Measurements from ENCODE around the gene ABCC10.
"Not testable (repeated sequence)": the region's sequence is repeated elsewhere in the genome, so short reads cannot be mapped to it uniquely, and the experiment has no call there.

Gene ABCC10

DNA sequence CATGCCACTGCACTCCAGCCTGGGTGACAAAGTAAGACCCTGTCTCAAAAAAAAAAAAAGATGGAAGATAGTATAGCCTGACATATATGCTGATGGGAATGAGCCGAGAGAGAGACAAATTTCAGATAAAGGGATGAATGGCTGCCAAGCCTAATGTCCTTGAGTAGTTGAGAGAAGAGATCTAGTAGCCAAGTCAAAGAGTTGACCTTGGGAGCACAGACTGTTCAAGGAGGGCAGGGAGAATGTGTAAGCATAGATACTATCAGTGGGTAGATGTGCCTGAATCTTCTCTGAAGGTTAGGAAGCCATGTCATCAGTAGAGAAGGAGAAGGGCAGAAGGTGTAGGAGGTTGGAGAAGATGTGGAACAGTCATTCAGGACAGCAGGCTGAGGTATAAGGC is 20.0 kb upstream of the ABCC10 start:
- no peak for DNase-seq (ENCODE audit: low read depth)

DNA sequence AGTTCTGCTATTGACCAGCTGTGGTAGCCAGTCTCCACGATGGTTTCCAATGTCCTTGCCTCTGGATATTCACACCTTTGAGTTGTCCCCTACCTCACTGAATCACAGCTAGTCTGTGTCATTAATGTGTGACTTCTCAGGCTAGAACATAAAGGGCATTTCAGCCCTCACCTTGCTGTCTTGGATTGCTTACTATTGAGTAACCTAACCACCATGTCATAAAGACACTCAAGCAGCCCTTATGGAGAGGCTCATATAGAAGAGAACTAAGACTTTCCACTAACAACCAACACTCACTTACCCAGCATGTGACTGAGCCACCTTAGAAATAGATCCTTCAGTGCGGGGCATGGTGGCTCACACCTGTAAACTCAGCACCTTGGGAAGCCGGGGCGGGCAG is 19.1 kb upstream of the ABCC10 start:
- no peak for DNase-seq (ENCODE audit: low read depth)

DNA sequence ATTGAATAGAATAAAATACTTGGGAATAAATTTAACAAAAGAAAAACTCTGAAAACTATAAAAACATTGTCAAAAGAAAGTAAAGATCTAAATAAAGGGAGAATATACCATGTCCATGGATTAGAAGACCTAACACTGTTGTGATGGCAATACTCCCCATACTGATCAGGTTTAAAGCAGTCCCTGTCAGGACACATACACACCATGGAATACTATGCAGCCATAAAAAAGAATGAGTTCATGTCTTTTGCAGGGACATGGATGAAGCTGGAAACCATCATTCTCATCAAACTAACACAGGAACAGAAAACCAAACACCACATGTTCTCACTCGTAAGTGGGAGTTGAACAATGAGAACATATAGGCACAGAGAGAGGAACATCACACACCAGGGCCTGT is 16.6 kb upstream of the ABCC10 start:
- DNase-seq (ENCODE audit: low read depth), result not testable (repeated sequence)

DNA sequence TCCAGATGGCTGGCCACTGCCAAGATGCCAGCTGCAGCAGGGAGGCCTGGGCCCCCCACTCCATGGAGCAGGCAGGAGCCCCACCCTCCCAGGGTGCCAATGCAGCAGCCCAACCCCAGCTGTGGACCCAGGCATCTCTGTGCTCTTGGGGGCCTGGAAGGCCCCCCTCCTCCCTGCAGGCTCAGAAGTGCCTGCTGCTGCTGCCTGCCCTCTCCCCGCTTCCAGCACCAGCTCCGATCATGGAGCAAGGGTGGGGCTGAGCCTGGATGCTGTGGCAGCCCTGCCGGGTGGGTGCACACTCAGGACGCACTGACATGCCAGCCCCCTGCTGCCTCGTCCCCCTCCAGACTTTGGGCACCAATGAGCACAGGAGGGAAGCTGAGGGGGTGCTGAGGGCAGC is 14.8 kb upstream of the ABCC10 start:
- DNase-seq (ENCODE audit: low read depth), result no peak

DNA sequence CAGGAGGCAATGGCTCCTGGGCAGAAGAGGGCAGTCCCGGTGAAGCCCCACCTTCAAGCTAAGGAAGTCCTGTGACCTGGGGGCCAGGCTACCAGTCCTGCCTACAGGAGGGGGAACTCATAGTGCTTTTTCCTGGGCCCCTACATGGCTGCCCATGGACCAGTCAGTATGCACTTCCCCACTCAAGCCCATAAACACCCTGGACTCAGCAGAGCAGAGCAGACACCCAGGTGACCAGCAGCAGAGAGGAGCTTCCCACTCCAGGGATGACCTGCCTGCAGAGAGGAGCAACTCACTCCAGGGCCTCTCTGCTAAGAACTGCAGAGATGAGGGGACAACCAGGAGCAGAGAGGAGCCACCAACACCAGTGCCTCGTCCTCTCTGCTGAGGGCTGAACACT is 14.3 kb upstream of the ABCC10 start:
- no peak for DNase-seq (ENCODE audit: low read depth)

DNA sequence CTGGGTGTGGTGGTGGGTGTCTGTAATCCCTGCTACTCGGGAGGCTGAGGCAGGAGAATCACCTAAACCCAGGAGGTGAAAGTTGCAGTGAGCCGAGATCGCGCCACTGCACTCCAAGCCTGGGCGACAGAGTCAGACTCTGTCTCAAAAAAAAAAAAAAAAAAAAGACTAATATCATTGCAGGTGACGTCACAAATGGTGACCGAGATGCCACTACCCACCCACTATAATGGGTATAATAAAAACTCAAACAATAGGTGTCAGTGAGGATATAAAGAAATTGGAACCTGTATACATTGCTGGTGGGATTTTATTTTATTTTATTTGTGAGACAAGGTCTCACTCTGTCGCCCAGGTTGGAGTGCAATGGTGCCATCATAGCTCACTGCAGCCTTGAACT is 12.1 kb upstream of the ABCC10 start:
- DNase-seq (ENCODE audit: low read depth), result not testable (repeated sequence)

DNA sequence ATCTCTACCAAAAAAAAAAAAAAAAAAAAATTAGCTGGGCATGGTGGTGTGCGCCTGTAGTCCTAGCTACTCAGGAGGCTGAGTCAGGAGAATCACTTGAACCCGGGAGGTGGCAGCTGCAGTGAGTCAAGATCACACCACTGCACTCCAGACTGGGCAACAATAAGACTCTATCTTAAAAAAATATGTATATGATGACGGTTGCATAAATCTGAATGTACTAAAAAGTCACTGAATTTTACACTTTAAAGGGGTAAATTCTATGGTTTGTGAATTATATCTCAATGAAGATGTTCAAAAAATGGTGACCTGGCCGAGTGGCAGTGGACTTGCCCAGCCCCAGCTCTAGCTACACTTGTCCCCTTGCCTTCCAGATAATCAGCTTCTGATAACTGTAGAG is 10.4 kb upstream of the ABCC10 start:
- no peak for DNase-seq (ENCODE audit: low read depth)

DNA sequence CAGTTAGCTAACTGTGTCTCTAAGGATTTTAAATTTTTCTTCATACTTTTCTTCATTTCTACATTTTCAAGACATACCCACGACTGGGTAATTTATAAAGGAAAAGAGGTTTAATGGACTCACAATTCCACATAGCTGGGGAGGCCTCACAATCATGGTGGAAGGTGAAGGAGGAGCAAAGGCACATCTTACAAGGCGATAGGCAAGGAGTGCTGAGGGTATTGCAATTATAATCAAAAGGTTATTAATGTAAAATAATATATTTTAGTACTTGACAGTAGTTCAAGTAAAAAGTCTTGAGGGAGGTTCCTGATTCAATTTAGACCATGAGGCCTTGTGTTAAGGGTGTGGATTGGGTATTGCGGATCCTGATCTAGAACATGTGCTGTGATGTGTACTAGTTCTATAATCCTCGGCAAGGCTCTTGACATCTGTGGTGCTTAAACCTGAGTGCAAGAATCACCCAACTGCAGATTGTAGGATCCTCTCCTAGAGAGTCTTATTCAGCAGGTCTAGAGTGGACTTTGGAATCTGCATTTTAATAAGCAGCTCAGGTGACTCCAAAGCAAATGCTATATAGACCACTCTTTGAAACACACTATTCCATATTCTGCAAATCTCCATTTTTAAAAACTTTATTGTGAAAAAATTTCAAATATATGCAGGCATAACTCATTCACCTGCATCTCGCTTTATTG is 7.2 kb upstream of the ABCC10 start:
- no peak for DNase-seq (ENCODE audit: low read depth)

DNA sequence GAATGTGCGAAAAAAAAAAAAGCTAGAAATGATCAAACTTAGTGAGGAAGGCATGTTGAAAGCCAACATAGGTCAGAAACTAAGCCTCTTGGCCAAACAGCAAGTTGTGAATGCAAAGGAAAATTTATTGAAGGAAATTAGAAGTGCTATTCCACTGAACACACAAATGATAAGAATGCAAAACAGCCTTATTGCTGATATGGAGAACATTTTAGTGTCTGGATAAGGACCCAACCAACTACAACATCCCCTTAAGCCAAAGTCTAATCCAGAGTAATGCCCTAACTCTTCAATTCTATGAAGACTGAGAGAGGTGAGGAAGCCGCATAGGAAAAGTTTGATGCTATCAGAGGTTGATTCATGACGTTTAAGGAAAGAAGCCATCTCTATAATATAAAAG is 5.5 kb upstream of the ABCC10 start:
- DNase-seq (ENCODE audit: low read depth), result no peak

DNA sequence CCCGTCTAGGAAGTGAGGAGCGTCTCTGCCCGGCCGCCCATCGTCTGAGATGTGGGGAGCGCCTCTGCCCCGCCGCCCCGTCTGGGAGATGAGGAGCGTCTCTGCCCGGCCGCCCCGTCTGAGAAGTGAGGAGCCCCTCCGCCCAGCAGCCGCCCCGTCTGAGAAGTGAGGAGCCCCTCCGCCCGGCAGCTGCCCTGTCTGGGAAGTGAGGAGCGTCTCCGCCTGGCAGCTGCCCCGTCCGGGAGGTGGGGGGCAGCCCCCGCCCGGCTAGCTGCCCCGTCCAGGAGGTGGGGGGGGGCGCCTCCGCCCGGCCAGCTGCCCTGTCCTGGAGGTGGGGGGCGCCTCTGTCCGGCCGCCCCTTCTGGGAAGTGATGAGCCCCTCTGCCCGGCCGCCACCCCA is 2.3 kb upstream of the ABCC10 start:
- not testable (repeated sequence) for DNase-seq (ENCODE audit: low read depth)

DNA sequence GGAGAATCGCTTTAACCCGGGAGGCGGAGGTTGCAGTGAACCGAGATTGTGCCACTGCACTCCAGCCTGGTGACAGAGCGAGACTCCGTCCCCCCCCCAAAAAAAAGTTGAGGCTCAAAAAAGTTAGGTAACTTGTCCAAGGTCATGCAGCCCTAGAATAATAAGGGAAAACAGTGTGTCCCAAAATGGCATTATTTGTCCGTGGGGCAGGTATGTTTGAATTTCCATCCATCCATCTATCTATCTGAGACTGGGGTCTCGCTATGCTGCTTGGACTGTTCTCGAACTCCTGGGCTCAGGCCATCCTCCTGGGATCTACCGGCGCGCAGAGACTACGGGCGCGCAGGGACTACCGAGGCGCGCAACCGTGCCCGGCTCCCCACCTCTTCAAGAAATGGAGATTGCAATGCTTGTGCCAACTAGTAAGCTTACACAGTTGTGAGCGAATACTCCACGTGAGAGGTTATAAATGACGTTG is 374 bp upstream of the ABCC10 start:
- DNase-seq (ENCODE audit: low read depth), result no peak

DNA sequence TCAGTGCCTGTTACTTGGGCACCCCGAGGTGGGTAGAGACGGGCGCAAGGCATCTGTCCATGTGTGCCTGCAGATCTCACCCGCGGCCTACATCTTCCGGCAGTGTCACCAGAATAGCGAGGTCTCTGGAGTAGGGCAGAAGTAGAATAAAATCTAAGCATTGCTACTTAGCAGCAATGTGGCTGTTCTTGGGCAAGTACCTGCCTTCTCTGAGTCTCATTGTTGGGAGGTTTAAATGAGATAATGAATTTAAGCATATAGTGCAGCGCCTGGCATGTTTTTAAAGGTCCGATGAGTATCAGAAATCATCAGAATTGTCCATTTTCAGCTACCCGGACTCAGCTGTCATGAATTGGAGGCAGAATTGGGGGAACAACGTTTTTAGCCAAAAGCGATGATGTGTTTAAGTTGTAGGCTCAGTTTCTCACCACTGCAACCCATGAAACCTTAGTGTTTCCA is 800 bp downstream of the ABCC10 start:
- no peak for DNase-seq (ENCODE audit: low read depth)

DNA sequence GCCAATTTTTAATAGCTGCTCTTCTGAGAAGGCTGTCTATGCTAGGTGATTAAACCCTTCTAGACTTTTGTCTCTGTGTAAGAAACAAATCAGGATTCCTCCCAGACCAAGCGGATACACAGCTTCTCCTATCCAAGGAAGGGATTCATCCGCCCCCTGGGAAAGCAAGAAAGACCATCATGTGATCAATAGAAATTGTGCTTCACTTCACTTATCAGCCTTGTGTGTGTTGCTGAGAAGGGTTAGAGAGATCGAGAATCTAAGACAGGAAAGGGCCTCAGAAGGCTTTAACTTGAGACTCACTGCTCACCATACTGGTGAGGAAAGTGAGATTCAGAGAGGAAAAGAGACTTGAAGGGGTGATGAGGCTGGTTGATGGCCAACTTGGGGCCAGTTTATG is 1.5 kb downstream of the ABCC10 start:
- no peak for DNase-seq (ENCODE audit: low read depth)

DNA sequence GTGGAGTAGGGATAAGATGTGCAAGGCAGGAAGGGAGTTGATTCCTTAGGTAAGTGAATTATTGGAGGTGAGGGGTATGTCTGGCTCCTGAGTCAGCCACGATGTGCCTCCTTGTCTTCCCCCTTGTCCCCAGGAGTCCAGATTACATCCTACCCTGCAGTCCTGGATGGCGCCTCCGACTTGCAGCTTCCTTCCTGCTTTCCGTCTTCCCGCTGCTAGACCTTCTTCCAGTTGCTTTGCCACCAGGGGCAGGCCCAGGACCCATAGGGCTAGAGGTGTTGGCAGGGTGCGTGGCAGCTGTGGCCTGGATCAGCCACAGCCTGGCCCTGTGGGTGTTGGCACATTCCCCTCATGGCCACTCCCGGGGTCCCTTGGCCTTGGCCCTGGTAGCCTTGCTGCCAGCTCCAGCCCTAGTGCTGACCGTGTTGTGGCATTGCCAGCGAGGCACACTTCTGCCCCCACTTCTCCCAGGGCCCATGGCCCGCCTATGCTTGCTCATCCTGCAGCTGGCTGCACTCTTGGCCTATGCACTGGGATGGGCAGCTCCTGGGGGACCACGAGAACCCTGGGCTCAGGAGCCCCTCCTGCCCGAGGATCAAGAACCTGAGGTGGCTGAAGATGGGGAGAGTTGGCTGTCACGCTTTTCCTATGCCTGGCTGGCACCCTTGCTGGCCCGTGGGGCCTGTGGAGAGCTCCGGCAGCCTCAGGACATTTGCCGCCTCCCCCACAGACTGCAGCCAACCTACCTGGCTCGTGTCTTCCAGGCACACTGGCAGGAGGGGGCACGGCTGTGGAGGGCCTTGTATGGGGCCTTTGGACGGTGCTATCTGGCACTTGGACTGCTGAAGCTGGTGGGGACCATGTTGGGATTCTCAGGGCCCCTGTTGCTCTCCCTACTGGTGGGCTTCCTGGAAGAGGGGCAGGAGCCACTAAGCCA is 4.9 kb downstream of the ABCC10 start:
- no peak for DNase-seq (ENCODE audit: low read depth)

DNA sequence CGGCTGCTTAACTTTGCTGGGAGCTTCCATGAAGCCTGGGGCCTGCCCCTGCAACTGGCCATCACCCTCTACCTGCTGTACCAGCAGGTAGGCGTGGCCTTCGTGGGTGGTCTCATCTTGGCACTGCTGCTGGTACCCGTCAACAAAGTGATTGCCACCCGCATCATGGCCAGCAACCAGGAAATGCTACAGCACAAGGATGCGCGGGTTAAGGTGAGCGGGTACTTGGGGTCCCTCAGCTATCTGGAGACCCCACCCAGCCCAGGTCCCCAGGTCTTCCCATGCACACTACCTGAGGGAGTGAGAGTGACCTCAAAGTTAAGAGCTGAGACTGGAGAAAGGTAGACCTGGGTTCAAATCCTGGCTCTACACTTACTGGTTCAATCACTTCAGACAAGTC is 5.8 kb downstream of the ABCC10 start:
- DNase-seq (ENCODE audit: low read depth), result no peak

DNA sequence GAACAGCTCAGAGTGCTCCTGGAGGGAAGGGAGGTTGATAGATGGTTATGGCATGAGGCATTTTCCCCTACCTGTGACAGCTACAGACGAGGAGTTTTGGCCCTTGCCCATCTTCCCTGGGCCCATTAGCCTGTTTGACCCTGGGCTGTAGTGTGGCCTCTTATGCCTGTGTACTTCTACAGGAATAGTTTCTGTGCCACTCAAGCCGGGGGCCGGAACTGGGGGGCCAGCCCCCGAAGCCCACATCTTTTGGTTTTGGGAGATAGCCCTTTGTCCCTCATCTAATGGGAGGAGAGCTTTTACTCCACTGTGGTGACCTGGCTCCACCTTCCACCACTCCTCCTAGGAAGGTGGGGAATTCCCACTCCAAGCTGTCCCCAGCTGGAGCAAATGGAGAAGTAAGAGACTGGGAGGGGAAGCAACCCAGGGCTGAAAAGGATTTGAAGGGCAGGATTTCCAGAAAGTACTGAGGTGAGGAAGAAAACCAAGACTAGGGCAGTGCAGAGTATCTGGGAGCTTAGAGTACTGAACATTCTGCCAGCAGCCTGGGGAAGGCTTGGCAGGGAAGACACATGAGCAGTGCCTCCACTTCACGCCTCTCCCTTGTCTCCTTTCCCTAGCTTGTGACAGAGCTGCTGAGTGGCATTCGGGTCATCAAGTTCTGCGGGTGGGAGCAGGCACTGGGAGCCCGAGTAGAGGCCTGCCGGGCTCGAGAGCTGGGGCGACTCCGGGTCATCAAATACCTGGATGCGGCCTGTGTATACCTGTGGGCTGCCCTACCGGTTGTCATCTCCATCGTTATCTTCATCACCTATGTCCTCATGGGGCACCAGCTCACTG is 6.9 kb downstream of the ABCC10 start:
- DNase-seq (ENCODE audit: low read depth), result no peak

DNA sequence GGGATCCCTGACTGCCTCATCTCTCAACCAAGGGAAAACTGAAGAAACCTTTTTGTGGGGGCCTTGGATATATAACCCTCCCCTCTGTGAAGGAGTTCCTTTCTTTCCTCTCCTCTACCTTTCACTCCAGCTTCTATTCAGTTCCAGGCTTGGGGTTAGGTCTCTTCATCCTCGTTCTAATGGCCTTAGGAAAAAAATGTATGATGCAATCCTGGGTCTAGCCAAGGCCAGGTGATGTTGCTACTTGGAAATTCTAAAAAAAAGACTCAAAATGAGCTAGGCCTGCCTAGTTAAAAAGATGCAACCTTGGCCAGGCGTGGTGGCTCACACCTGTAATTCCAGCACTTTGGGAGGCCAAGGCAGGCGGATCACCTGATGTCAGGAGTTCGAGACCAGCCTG is 7.6 kb downstream of the ABCC10 start:
- DNase-seq (ENCODE audit: low read depth), result no peak

DNA sequence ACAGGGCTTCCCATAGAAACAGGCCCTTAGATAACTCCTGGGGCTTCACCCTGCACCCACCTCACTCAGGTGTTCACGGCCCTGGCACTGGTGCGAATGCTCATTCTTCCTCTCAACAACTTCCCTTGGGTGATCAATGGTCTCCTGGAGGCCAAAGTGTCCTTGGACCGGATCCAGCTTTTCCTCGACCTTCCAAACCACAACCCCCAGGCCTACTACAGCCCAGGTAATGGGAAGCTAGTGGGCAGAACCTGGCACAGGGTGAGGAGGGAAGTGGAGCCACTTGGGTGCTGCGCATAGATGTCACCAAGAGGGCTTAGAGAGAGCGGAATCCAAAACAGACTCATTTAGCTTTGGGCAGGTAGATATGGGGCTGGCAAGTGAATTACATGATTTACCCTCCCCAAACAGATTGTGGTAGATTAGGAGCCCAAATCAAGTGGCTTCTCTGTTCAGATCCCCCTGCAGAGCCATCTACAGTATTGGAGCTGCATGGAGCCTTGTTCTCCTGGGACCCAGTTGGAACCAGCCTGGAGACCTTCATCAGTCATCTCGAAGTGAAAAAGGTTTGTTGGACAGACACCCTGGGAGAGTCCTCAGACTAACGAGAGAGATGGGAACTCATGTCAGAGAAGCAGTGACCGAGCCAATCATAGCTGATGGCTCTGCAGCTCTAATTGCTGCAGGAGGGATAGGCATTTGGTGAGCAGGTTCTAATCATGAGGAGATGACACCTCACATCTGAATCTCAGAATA is 8.5 kb downstream of the ABCC10 start:
- DNase-seq (ENCODE audit: low read depth), result no peak

DNA sequence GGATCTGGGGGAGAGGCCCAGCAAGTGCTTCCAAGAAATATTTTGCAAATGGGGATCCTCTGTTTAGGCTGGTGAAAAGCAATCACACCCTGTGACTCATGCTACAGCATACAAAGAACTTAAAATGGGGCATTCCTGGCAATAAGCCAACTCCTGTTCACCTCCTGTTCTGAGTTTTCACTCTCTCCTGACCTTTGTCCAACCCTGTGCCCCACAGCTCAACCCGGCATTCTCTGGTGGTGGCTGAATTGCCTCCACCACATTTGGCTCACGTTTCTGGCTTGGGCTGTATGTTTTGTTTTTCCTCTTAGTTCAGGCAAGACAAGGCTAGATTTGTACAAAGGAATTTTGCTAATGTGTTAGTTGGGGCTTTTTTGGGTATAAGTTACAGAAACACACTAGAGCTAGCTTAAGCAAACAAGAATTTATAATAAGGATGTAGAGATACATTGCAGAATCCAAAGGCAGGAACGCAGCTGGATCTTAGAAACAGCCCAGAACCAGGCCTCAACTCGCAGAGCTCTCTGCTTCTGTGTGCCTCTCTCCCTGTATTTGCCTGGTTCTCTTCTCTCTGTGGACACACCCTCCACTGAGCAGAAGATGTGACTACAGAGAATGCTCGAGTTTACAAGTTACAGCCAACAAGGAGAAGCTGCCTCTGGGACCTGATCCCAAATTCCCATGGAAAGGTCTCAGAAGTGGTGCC is 9.4 kb downstream of the ABCC10 start:
- DNase-seq (ENCODE audit: low read depth), result peak; percentile 83

DNA sequence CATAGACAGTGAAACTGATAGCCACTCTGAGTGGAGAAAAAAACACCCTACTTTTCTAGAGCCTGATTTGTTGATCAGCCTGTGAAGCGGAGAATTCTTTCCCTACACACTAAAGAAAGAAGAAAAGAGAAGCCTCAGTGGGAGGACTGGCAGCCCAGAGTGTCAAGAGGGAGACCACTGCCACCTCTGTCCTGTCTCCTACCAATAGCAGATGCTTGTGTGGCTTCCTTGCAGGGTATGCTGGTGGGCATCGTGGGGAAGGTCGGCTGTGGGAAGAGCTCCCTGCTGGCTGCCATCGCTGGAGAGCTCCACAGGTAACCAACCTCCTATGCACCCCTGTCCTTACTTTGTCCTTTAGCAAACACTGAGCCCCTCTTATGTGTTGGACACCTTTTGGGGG is 10.4 kb downstream of the ABCC10 start:
- no peak for DNase-seq (ENCODE audit: low read depth)

DNA sequence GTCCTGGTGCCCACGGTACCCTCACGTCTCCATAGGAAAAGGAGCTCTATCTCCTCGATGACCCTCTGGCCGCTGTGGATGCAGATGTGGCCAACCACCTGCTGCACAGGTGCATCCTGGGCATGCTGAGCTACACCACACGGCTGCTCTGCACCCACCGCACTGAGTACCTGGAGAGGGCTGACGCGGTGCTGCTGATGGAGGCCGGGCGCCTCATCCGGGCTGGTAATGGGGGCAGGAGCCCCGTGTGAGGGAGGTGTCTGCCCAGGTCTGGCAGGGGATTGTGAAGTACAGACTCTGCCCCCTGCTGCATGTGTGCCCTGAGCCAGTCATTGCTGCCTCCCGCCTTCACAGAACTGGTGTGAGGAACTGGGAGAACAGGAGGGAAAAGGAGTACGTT is 15.6 kb downstream of the ABCC10 start:
- DNase-seq (ENCODE audit: low read depth), result no peak

Data from iris pigment epithelial cell (primary cell).